Cardiac fibroblast (primary cell): ENCODE measurements around the gene ATP8A2.

Experiments used
- DNase-seq, 2 donors: peaks; one replicate each; pipeline versions ENCODE4 v3.0.0 to v3.0.0-alpha.2; 2010; ENCODE audit warnings: low read depth in 2 of 2
- H3K4me3 ChIP-seq, 2 donors: replicated peaks in 1 of 2; 1 replicate in 1 of 2; 2 replicates in 1 of 2; pipeline ENCODE4 v1.5.1; 2011; ENCODE audit warnings: low read depth in 2 of 2, low read length in 2 of 2, mild to moderate bottlenecking in 2 of 2, moderate library complexity in 1 of 2
- CTCF ChIP-seq: IDR thresholded peaks from one replicate; pipeline ENCODE4 v1.5.1; 2011; ENCODE audit warnings: low read depth, mild to moderate bottlenecking, low read length, inconsistent platforms

Gene ATP8A2

GRCh38 chr13:25649001-25649633, 277.3 kb downstream of the ATP8A2 start:
- no peak for TF ChIP-seq CTCF
- no peak overlapping the region for H3K4me3 ChIP-seq
- DNase-seq = no peak

GRCh38 chr13:25652764-25653163, 281.0 kb downstream of the ATP8A2 start:
- no peak for DNase-seq
- H3K4me3 ChIP-seq = no peak overlapping the region
- TF ChIP-seq CTCF = no peak

GRCh38 chr13:25654322-25654721, 282.5 kb downstream of the ATP8A2 start:
- DNase-seq = no peak
- no peak overlapping the region for H3K4me3 ChIP-seq
- no peak for TF ChIP-seq CTCF

GRCh38 chr13:25657157-25657556, 285.4 kb downstream of the ATP8A2 start:
- H3K4me3 ChIP-seq = no peak overlapping the region
- DNase-seq = no peak
- no peak for TF ChIP-seq CTCF

- TF ChIP-seq CTCF = no peak
- H3K4me3 ChIP-seq = no peak overlapping the region
- no peak for DNase-seq
These were observed 287.5 kb downstream of the ATP8A2 start for GRCh38 chr13:25659091-25659795.

- no peak for TF ChIP-seq CTCF
These were observed 289.2 kb downstream of the ATP8A2 start for GRCh38 chr13:25660996-25661395.

More at GRCh38 chr13:25660996-25661395, 289.2 kb downstream of the ATP8A2 start:
- no peak for DNase-seq
- no peak overlapping the region for H3K4me3 ChIP-seq
